ENCODE results near the gene TTC39C.

GRCh38 chr18:24103320-24104021 lies 88.9 kb downstream of the TTC39C start:
- TF ChIP-seq CTCF (conservative IDR thresholded peaks at IDR 0.05; ENCODE audit: low read length) (no peak), EZH2phosphoT487 (IDR thresholded peaks at IDR 0.05; ENCODE audit: borderline replicate concordance, low read depth, low read length) (no peak)
